WTC11 (cell line): Measurements from ENCODE around the gene GPS2.

Experiments used
- ATF1 ChIP-seq: sonication (generic); formaldehyde crosslinking; IDR thresholded peaks from 2 replicates; pipeline ENCODE4 v1.8.1; 2023; ENCODE audit warnings: mild to moderate bottlenecking, moderate library complexity, missing genetic modification reagents
- CREM ChIP-seq: sonication (generic); formaldehyde crosslinking; IDR thresholded peaks from 2 replicates; pipeline ENCODE4 v1.8.1; 2022; ENCODE audit warnings: mild to moderate bottlenecking, missing genetic modification reagents, moderate library complexity
- ELF4 ChIP-seq: sonication (generic); formaldehyde crosslinking; IDR thresholded peaks from 2 replicates; pipeline ENCODE4 v1.8.1; 2022; ENCODE audit warnings: low read depth, mild to moderate bottlenecking, moderate library complexity, missing genetic modification reagents
- EMX1 ChIP-seq: fragments of 250-450 bp; sonication (Bioruptor Pico); IDR thresholded peaks from 2 replicates; pipeline ENCODE4 v1.8.0; 2021; ENCODE audit warnings: mild to moderate bottlenecking
- FOXJ3 ChIP-seq: sonication (generic); formaldehyde crosslinking; IDR thresholded peaks from 2 replicates; pipeline ENCODE4 v1.9.0; 2021; ENCODE audit warnings: missing genetic modification reagents, mild to moderate bottlenecking, borderline replicate concordance
- ZNF121 ChIP-seq: sonication (generic); formaldehyde crosslinking; IDR thresholded peaks from 2 replicates; pipeline ENCODE4 v1.8.0; 2023; ENCODE audit warnings: missing genetic modification reagents
- TF ChIP-seq, protein P1 (sequence below): sonication (generic); formaldehyde crosslinking; IDR thresholded peaks from 2 replicates; pipeline ENCODE4 v1.8.1; 2023; ENCODE audit warnings: mild to moderate bottlenecking, missing genetic modification reagents, moderate library complexity
- TF ChIP-seq, protein P2 (sequence below): fragments of 200-600 bp; IDR thresholded peaks from 2 replicates; pipeline ENCODE4 v1.8.0; 2022; ENCODE audit warnings: antibody characterized with exemption
- TF ChIP-seq, protein P3 (sequence below): sonication (generic); formaldehyde crosslinking; IDR thresholded peaks from 2 replicates; pipeline ENCODE4 v1.8.1; 2022; ENCODE audit warnings: low read depth, missing genetic modification reagents, borderline replicate concordance
- TF ChIP-seq, protein P4 (sequence below): fragments of 250-450 bp; sonication (Bioruptor Pico); conservative IDR thresholded peaks from 2 replicates; pipeline ENCODE4 v1.9.0; 2021; ENCODE audit warnings: mild to moderate bottlenecking
- TF ChIP-seq, protein P5 (sequence below): sonication (generic); formaldehyde crosslinking; IDR thresholded peaks from 2 replicates; pipeline ENCODE4 v1.8.0; 2022; ENCODE audit warnings: mild to moderate bottlenecking, missing genetic modification reagents
- TF ChIP-seq, protein P6 (sequence below): sonication (generic); formaldehyde crosslinking; IDR thresholded peaks from 2 replicates; pipeline ENCODE4 v1.8.1; 2022; ENCODE audit warnings: missing genetic modification reagents, borderline replicate concordance
- TF ChIP-seq, protein P7 (sequence below): sonication (generic); formaldehyde crosslinking; IDR thresholded peaks from 2 replicates; pipeline ENCODE4 v1.8.1; 2023; ENCODE audit warnings: mild to moderate bottlenecking, moderate library complexity, missing genetic modification reagents

DNA sequence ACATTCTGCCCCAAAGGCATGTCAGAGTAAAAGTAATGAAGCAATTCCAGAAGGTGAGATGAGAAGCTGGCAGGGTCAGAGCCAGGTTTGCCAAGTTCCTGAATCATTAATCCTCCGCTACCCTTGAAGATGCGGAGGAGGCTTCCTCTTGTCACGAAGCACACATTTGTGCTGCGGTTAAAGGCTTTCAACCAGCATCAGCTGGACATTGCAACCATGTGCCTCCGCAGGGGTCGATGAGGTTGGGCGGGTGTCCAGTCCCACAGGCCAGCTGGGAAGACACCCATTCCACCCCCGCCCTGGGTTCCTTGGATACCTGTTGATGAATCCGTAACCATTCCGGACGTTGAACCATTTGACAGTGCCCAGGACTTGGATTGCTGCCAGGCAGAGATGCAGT lies 22.0 kb downstream of the GPS2 start:
- TF ChIP-seq, protein P1, sequence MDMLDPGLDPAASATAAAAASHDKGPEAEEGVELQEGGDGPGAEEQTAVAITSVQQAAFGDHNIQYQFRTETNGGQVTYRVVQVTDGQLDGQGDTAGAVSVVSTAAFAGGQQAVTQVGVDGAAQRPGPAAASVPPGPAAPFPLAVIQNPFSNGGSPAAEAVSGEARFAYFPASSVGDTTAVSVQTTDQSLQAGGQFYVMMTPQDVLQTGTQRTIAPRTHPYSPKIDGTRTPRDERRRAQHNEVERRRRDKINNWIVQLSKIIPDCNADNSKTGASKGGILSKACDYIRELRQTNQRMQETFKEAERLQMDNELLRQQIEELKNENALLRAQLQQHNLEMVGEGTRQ (CRISPR knock-in tag), result no peak
- TF ChIP-seq, protein P2, sequence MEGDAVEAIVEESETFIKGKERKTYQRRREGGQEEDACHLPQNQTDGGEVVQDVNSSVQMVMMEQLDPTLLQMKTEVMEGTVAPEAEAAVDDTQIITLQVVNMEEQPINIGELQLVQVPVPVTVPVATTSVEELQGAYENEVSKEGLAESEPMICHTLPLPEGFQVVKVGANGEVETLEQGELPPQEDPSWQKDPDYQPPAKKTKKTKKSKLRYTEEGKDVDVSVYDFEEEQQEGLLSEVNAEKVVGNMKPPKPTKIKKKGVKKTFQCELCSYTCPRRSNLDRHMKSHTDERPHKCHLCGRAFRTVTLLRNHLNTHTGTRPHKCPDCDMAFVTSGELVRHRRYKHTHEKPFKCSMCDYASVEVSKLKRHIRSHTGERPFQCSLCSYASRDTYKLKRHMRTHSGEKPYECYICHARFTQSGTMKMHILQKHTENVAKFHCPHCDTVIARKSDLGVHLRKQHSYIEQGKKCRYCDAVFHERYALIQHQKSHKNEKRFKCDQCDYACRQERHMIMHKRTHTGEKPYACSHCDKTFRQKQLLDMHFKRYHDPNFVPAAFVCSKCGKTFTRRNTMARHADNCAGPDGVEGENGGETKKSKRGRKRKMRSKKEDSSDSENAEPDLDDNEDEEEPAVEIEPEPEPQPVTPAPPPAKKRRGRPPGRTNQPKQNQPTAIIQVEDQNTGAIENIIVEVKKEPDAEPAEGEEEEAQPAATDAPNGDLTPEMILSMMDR, result no peak
- TF ChIP-seq, protein P3, sequence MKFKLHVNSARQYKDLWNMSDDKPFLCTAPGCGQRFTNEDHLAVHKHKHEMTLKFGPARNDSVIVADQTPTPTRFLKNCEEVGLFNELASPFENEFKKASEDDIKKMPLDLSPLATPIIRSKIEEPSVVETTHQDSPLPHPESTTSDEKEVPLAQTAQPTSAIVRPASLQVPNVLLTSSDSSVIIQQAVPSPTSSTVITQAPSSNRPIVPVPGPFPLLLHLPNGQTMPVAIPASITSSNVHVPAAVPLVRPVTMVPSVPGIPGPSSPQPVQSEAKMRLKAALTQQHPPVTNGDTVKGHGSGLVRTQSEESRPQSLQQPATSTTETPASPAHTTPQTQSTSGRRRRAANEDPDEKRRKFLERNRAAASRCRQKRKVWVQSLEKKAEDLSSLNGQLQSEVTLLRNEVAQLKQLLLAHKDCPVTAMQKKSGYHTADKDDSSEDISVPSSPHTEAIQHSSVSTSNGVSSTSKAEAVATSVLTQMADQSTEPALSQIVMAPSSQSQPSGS (CRISPR knock-in tag), result no peak
- TF ChIP-seq CREM (CRISPR knock-in tag), result no peak
- TF ChIP-seq ELF4 (CRISPR knock-in tag), result no peak
- TF ChIP-seq, protein P4, sequence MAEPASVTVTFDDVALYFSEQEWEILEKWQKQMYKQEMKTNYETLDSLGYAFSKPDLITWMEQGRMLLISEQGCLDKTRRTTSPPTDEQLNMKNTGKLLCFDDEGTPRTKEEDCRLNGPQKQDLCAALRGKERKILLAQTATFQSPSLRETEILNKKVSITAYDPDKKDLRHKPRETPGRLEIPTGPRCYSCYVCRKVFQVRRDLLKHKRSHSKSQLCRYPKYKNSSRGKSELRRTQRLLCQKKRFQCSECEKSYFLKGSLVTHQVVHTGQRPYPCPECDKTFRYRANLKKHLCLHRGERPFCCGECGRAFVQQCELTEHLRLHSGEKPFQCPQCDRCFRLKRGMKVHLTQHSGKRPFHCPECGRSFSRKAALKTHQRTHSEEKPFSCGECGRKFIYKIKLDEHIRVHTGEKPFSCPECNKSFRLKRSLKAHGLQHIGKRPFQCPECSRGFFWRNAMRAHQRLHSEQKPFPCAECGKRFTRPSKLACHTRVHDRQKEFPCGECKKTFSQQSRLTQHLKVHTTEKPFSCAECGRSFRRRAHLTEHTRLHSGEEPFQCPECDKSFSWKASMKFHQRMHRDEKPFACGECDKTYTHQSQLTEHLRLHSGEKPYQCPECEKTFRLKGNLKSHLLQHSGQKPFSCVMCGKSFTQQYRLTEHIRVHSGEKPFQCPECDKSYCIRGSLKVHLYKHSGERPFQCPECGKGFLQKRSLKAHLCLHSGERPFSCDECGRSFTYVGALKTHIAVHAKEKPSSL, result no peak
- TF ChIP-seq, protein P5, sequence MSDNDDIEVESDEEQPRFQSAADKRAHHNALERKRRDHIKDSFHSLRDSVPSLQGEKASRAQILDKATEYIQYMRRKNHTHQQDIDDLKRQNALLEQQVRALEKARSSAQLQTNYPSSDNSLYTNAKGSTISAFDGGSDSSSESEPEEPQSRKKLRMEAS (CRISPR knock-in tag), result no peak
- no peak for TF ChIP-seq ZNF121 (CRISPR knock-in tag)
- TF ChIP-seq, protein P6, sequence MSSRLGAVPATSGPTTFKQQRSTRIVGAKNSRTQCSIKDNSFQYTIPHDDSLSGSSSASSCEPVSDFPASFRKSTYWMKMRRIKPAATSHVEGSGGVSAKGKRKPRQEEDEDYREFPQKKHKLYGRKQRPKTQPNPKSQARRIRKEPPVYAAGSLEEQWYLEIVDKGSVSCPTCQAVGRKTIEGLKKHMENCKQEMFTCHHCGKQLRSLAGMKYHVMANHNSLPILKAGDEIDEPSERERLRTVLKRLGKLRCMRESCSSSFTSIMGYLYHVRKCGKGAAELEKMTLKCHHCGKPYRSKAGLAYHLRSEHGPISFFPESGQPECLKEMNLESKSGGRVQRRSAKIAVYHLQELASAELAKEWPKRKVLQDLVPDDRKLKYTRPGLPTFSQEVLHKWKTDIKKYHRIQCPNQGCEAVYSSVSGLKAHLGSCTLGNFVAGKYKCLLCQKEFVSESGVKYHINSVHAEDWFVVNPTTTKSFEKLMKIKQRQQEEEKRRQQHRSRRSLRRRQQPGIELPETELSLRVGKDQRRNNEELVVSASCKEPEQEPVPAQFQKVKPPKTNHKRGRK (CRISPR knock-in tag), result no peak
- TF ChIP-seq, protein P7, sequence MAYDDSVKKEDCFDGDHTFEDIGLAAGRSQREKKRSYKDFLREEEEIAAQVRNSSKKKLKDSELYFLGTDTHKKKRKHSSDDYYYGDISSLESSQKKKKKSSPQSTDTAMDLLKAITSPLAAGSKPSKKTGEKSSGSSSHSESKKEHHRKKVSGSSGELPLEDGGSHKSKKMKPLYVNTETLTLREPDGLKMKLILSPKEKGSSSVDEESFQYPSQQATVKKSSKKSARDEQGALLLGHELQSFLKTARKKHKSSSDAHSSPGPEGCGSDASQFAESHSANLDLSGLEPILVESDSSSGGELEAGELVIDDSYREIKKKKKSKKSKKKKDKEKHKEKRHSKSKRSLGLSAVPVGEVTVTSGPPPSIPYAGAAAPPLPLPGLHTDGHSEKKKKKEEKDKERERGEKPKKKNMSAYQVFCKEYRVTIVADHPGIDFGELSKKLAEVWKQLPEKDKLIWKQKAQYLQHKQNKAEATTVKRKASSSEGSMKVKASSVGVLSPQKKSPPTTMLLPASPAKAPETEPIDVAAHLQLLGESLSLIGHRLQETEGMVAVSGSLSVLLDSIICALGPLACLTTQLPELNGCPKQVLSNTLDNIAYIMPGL (CRISPR knock-in tag), result no peak
- TF ChIP-seq ATF1, result no peak
- no peak for TF ChIP-seq EMX1 (CRISPR knock-in tag)
- no peak for TF ChIP-seq FOXJ3
